Stimulated activated CD8-positive, alpha-beta memory T cell treated with anti-CD3 and anti-CD28 coated beads, Interleukin-15, amount 100 ng/mL, for 4 hours (primary cell): ENCODE data around the gene ADAT1.
A peak's percentile ranks its signal among the peaks of the same experiment; 100 is the strongest.

ENCODE experiments used
- DNase-seq, 2 donors: peaks; one replicate each; pipeline ENCODE4 v3.0.0-alpha.2; 2020; ENCODE audit warnings: low read depth in 2 of 2

ADAT1 gene

DNA sequence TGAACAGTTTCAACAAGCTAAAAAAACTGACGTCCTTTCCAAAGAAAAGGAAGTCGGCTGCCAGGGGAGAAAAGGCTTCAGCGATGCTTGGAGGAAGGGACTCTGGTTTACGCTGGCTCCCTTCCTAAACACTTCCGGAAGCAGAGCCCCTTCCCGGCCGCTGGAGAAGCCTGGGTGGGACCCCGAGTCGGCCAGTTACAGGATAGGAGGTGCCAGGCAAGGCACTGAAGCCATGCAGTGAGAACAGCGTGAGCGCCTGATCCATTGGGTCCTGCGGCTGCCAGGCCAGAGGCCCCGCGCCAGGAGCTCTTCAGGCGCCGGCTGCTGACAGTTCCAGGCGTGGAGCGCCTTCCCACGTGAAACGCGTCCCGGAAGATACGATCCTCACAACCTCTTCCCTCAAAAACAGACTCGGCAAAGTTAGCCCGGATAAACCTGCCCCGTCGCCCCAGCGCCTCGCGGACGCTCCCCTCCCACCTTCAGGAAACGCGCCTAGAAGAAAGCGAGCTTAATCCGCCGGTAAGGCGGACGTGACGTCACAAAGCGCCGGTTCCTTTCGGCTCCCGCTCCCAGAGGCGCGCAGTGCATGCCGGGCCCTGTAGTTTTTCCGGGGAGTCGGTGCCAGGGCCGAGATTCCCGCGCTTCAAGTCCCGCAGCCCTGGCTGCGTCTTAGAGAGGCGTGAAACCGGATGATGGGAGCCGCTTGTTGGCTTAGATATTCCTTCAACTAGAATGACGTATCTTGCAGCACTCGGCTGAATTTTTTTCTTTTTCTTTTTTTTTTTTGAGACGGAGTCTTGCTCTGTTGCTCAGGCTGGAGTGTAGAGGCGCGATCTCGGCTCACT is at the start of gene ADAT1:
Gene ADAT1 (minus strand): TSS at position 521 of the 845 bp plus-strand sequence. CDS start 2,482 bp downstream, outside the sequence.
- DNase-seq = peak; percentile 93 to 95

DNA sequence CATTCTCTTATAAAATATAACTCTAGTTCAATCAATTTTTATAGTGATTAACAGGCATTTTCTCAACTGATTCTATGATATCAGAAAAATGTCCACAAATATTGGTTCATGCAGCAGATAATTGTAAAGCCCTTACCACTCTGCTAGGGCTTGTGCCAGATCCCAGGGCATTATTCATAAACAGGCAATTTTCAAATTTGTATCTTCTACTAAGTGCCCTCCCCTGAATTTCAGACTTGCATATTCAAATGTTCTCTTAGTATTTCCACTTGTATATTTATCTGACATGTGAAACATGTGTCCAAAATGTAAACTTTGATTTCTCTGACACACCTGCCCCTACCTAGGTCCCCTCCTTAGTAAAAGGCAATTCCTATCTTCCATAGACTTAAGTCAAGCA is 44.4 kb upstream of the ADAT1 start:
- DNase-seq = no peak

GRCh38 chr16:75660726-75661302 is 37.7 kb upstream of the ADAT1 start:
- no peak for DNase-seq

GRCh38 chr16:75660321-75660720 is 37.2 kb upstream of the ADAT1 start:
- no peak for DNase-seq

DNA sequence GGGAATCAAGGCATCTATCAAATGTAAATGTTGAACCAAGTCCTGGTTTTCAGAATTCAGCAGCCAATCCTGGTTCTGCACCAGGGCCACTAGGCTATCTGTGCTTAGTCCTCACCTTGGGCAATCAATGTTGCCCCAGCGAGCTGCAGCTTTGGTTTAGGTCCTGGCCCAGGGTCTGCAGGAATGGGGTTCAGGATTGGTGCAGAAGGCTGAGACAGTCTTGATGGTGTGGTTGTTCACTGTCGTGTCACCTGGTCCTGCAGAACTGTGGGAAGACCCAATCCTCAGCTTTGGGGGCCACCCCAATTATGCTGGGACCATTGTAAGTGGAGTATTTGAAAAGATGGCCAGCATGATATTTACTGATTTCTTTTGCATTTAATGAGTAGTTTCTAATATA is 35.1 kb upstream of the ADAT1 start:
- DNase-seq = no peak

DNA sequence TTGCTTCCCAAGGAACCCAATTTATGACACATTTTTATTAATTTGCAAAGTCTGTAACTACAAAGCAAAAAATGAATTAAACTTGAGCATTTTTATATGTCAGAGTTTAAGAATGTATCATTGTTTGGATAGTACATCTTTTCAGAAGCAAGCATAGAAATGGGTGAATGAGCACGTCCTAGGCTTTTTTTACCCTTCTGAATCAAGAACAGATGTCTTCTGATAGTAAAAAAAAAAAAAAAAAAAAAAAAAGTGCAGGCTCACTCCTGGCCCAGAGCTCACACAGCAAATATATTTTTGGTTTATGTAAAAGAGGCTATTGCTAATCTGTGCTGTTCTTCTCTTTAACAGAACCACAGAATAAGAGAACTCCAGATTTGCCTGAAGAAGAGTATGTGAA is 30.8 kb upstream of the ADAT1 start:
- no peak for DNase-seq

- peak; percentile 65 to 74 for DNase-seq
Observed at GRCh38 chr16:75648265-75649076, 25.4 kb upstream of the ADAT1 start.

DNA sequence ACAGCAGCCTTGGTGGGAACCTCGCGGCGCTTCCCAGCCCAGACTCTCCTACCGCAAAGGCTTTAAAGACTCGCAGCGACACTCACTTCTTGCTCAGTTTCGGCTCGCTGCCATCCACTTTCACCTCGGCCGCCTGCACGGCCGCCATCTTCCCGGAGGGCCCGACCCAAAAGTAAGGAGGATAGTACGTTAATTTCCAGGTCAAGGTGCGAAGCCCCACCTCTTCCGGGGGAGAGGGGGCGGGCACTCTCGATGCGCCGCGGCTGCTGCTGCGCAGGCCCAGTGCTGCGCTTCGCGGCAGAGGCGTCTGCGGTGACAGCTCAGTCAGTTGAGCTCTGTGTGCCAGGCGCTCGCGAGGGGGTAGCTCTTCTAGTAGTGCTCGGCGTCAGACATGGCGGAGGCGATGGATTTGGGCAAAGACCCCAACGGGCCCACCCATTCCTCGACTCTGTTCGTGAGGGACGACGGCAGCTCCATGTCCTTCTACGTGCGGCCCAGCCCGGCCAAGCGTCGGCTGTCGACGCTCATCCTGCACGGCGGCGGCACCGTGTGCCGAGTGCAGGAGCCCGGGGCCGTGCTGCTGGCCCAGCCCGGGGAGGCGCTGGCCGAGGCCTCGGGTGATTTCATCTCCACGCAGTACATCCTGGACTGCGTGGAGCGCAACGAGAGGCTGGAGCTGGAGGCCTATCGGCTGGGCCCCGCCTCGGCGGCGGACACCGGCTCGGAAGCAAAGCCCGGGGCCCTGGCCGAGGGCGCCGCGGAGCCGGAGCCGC is 24.6 kb upstream of the ADAT1 start, which contains the start of the genes KARS1 and TERF2IP:
Gene KARS1 (minus strand): TSS at position 174 of the 773 bp plus-strand sequence. CDS start 26 bp downstream, at position 148.
Gene TERF2IP (plus strand): TSS at position 282 of the 773 bp plus-strand sequence. CDS start 110 bp downstream, at position 392.
- peak; percentile 91 for DNase-seq

DNA sequence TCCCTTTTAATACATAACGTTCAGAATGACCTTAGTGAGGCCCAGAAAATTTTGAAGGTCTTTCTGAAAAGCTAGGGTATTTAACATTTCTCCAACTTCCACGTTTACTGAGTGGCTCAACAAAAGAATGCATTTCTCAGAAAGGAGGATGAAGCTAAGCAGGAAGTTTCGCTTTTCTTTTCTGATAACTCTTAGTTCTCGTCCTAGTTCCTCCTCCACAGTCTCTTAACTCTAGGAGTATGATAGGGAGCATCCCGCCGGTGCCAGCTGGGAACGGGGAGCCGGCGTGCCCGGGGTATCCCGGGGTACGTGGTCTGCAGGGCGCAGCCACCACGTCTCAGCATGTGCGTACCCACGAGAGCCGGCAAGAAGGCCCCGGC is 24.0 kb upstream of the ADAT1 start:
- no peak for DNase-seq

DNA sequence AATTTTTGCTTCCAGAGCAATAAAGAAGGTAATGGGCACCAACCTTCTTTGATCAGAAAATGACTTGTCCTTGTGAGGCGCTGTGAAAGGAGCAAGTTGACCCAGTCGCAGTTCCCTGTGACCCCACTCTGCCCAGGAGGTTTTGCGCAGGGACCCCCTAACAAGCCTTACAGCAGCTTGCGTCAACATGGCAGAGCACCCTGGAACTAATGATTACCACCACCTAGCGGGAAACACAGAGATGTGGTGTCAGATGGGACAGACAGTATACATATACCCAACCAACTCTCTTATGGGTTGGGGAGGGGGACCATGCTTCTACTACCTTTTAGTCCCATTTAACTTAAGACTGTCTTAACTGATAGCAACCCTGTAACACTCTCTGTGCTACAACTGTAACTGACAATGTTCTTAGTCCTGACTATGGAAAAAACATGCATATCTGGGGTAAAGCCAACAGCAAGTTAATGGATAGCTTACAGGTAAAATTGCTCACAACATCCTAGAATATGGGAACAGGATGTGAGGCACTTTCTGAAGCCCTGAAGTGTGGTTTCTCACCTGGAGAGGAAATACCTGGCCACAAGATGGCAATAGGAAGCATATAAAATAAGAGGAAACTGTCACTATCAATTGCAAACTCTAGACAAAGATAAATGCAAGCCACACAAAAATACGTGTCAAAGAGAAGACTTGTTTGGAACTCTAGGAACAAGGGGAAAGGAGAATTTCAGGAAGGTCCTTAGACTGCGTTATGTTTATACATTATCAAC is 21.3 kb upstream of the ADAT1 start:
- no peak for DNase-seq

DNA sequence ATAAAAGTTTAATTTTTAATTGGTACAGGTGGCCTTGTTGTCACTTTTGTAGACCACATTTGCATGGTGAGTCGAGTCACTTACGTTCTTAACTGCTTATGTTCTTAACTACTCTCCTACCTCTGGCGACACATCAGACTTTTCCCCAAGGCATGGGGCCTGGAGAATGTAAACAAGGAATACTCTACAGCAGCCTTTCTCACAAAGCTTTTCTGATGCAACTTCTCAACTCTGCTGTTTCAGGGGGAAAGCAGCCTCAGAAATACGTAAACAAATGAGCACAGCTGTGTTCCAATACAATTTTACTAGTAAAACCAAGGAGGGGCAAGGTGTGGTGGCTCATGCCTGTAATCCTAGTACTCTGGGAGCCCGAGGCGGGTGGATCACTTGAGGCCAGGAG is 17.5 kb upstream of the ADAT1 start:
- DNase-seq = no peak

GRCh38 chr16:75635036-75635435 is 12.0 kb upstream of the ADAT1 start:
- DNase-seq = no peak

GRCh38 chr16:75632857-75633256 is 9.8 kb upstream of the ADAT1 start:
- no peak for DNase-seq

DNA sequence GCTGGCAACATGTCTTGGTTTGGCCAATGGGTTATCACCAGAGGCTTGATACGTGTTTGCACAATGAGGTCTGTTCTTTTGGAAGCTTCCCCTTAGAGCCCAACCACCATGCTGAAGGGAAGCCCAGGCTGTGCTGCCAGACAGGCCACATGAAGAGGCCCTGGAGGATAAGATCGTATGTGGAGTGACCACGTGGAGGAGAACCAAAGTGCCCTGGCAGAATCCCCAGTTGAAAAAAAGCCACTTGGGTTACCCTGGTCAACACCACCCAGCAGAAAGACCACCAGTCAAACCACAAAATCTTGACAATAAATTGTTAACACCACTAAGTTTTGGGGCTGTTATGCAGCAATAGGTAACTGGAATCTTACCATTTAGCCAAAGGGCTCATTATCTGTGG is 7.0 kb upstream of the ADAT1 start:
- DNase-seq = no peak

DNA sequence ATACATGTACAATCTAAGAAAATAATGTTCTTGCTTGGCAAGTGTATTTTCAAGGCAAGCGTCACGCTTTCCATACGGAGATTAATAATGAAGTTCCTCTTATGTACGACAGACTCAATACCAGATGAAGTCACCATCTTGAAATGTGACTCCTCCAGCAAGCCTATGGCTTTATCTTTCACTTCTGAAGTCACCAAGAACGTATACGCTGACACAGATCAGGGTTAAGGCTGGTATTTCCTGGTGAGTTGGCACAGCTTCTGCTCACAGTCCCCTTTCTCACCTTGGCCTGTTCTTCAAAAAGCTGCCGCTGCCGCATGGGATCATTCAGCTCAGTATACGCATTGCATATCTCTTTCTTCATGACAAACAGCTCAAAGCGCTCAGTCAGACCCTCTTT is 6.1 kb upstream of the ADAT1 start:
- DNase-seq = no peak

DNA sequence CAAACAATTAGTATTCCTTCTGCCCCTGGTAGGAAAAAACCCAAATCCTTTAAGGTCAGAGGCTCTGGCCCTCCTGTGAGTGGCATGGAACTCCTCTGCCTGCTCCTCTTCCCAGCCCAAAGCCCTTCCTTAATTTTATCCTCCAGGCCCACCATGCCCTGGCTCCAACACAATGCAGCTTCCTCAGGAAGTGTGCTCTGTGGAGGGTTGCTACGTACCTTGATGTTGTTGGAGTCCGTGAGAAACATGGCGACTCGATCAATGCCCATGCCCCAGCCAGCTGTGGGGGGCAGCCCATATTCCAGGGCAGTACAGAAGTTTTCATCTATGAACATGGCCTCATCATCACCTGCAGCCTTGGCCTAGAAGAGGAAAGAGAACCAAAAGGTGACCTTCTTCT is 5.3 kb upstream of the ADAT1 start:
- no peak for DNase-seq

DNA sequence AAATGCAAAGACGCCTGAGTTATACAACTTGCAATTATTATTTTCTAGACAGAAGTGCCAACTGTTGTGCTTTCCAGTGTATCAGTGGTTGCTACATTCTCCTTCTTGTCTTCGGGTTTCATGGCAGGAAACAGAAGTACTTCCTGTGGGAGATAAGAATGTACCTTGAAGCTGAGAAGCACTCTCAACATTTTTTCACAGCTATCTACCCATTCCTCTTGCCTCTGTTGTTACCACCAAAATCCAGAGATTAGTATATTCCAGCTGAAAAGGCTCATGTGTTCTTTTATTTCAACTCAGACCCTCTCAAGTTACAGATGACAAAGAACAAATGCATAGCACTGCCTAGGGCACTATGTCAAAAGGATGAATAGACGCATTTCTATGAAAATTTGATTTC is 4.8 kb upstream of the ADAT1 start:
- DNase-seq = no peak

DNA sequence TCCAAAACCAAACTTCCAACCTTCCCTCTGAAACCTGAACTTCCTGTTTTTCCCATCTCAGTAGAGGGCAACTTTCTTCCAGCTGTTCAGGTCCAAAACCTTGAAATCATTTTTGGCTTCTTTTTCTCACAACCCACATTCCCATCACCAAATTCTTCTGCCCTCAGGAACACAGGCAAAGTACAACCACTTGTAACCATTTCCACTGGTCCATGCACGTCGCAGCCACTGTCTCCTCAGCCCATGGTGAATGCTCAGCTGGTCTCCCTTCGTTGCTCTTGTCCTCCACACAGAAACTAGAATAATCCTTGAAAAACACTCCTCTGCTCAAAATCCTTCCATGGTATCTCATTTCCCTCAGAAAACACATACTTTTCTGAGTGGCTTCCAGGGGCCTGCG is 3.7 kb upstream of the ADAT1 start:
- no peak for DNase-seq

DNA sequence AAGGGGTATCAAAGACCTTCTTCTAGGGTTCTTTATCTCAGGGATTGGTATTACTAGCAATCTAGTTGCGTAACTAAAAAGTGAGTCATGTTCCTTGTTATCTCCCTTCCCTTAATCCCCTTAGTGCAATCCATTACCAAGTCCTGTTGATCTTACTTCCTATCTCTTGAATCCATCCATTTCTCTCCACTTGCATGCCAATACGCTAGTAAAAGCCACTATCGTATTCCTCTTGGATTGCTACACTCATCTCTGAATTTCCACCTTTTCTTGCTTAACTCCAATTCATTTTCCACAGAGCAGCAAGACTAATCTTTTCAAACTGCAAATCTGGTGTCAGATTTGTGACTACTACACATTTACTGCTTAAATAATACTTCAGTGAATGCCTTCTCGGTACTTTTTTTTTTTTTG is 1.8 kb upstream of the ADAT1 start:
- DNase-seq = no peak

DNA sequence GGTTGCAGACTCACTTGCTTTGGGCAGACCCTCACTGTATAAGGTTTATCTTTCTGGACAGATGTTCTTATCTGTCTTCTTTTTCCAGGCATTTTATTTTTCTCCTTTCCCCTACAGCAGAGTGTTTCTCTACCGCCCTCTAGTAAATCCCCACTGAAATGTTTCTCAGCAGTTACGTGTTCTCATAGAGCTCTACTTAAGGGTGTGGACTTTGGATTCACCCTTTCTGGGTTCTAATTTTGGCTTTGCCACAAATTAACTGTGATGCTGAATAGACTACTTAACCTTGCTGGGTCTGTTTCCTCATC is 2.0 kb downstream of the ADAT1 start:
- no peak for DNase-seq
